ENCODE results near the gene EYS.

GRCh38 chr6:64014595-64014994 is 1692.4 kb downstream of the EYS start:
- TF ChIP-seq CTCF (IDR thresholded peaks at IDR 0.05), result no peak
- TF ChIP-seq MAZ (IDR thresholded peaks at IDR 0.05; ENCODE audit: borderline replicate concordance, low read depth, low read length), result no peak
- no peak for TF ChIP-seq KDM5A (IDR thresholded peaks at IDR 0.05)
- TF ChIP-seq POLR2A (IDR thresholded peaks at IDR 0.05; ENCODE audit: low read length), result no peak
- no peak for TF ChIP-seq EP300 (IDR thresholded peaks at IDR 0.05)
- TF ChIP-seq ZSCAN20 (CRISPR knock-in tag; IDR thresholded peaks at IDR 0.05), result no peak
- no peak for TF ChIP-seq FOSB (CRISPR knock-in tag; IDR thresholded peaks at IDR 0.05)
- no peak for TF ChIP-seq ESRRA (IDR thresholded peaks at IDR 0.05; ENCODE audit: borderline replicate concordance, low read length)
- no peak for TF ChIP-seq BHLHE40 (IDR thresholded peaks at IDR 0.05; ENCODE audit: low read depth, low read length)
- TF ChIP-seq HDAC2 (IDR thresholded peaks at IDR 0.05), result no peak

Measured in A549 (cell line).